GM18499 (cell line): ENCODE measurements around the gene ZNF335.
"Not testable (repeated sequence)": the region's sequence is repeated elsewhere in the genome, so short reads cannot be mapped to it uniquely, and the experiment has no call there.

Experiments used
- ATAC-seq: cut with Tn5 transposase; IDR thresholded peaks from one replicate; pipeline ENCODE4 v1.9.1; 2021; ENCODE audit warnings: moderate number of reproducible peaks; ENCODE audit not compliant: insufficient read depth, unreplicated experiment

Gene ZNF335

DNA sequence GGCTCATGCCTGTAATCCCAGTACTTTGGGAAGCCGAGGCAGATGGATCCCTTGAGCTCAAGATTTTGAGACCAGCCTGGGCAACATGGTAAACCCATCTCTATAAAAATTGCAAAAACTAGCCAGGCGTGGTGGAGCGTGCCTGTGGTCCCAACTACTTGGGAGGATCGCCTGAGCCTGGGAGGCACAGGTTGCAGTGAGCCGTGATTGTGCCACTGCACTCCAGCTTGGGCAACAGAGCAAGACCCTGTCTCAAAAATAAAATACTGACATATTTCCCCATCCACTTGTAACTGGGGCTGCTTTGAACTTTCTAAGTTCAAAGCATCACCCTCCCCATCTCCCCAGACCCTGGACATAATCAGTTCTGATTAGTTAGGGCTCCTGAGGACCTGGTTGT lies 29.5 kb upstream of the ZNF335 start:
- ATAC-seq = no peak

GRCh38 chr20:46000262-46000996 lies 28.4 kb upstream of the ZNF335 start:
- no peak for ATAC-seq

DNA sequence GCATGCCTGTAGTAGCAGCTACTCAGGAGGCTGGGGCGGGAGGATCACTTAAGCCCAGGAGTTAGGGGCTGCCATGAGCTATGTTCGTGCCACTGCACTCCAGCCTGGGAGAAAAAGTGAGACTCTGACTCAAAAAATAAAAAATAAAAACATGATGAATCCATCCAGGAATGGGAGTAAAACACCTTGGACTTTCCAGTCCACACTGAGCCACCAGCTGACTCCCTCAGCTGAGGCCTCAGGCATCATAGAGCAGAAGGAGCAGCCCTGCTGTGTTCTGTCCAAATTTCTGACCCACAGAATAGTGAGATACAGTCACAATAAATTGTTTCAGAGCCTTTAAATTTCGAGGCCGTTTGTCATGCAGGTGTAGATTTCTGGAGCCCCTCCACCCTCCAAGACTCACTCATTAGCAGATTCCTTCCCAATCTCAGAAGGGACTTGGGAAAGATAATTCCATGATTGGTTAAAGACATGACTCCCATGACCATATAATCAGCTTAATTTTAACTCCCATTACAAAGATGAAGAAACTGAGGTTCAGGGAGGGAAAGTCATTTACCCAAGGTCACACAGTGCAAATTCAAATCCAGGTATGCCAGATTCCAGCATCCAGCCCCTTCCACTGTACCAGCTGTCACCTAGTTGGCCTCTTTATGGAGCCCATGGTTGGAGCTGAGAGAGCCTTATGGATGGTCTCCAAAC lies 27.7 kb upstream of the ZNF335 start:
- ATAC-seq = no peak

DNA sequence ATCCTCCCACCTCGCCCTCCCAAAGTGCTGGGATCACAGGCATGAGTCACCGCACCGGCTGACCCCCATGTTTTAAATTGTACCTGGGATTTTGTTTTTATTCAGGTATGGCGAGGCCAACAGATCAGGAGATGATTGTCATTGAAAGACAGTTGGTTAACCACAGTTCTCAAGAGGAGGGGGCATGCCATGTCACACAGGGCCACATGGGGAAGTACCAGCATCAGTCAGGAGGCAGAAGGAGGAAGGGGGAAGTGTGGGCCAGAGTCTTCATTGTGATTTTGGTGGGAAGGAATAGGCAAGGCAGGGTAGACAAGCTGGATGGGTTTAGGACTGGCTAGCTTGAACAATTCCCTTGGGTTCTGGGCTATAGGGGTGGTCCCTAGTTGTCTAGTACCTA lies 26.8 kb upstream of the ZNF335 start:
- ATAC-seq = no peak

DNA sequence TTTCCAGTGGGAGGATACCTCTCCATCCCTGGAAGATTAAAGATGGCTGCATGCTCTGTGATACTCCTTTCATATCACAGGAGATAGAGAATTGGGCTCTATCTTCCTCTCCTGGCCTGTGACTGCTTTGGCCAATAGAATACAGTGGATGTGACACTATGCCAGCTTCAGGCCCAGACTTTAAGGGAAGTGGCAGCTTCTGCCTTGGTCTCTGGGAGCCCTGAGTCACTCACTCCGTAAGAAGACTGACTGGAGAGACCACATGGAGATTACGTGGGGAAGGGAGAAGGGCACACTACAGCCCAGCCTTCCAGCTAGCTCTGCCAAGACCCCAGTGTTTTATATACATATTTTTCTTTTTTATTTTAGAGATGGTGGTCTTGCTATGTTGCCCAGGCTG lies 26.3 kb upstream of the ZNF335 start:
- ATAC-seq = no peak

- ATAC-seq = no peak
Observed at GRCh38 chr20:45997187-45997586, 25.2 kb upstream of the ZNF335 start.

DNA sequence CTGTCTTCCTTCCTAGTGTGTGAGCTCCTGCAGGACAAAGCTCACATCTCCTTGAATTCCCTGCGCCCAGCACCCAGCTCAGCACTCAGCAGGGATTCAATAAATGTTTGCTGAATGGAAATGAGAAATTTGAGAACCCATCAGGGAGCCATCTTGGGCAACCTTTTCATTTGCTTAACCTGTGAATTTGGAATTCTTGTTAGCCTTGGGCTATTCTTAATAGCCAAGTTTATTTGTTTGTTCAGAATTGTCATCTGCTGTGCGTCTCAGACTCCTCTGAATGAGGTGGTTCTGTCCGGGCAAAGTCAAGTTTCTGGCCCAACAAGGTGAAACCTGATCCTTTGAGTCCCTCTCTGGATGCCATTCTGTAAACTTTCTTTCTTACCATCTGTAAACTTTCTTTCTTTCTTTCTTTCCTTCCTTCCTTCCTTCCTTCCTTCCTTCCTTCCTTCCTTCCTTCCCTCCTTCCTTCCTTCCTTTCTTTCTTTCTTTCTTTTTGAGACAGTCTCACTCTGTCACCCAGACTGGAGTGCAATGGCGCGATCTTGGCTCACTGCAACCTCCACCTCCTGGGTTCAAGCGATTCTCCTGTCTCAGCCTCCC lies 23.6 kb upstream of the ZNF335 start:
- ATAC-seq = not testable (repeated sequence)

DNA sequence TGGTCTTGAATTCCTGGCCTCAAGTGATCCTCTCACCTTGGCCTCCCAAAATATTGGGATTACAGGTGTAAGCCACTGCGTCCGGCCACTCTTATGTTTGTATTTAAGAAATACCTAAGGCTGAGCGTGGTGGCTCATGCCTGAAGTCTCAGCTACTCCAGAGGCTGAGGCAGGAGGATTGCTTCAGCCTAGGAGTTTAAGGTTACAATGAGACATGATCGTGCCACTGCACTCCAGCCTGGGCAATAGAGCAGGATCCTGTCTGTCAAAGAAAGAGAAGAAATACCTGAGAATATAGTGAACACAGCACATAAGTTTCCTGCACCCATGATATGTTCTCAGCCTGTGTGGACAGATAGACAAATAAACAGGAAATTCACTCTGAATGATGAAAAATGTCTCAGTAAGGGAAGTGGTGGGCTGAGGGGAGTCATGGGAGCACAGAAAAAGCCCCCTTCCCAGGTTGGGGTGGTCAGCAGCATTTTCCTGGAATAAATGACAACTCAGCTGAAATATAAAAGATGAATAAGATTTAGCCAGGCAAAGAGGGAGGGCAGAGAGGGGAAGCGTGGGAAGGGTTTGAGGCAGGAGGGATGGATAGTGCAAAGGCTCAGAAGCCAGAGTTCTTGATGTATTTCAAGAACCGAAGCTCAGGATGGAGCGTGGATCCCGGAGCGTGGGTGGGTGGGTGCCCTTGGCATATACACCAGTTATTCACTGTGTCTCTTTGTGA lies 22.9 kb upstream of the ZNF335 start:
- ATAC-seq = no peak

- ATAC-seq = no peak
Observed at GRCh38 chr20:45993197-45993951, 21.4 kb upstream of the ZNF335 start.

DNA sequence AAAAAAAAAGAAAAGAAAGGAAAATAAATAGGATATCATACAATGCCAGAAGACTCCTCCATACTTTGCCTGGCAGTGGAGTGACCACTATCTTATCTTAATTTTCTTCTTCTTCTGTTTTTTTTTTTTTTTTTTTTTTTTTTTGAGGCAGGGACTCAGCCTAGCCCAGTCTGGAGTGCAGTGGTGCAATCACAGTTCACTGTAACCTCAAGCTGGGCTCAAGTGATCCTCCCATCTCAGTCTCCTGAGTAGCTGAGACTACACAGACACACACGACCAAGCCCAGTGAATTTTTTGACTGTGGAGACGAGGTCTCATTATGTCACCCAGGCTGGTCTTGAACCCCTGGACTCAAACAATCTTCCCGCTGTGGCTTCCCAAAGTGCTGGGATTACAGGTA lies 19.6 kb upstream of the ZNF335 start:
- ATAC-seq = no peak

- ATAC-seq = not testable (repeated sequence)
Observed at GRCh38 chr20:45988830-45989229, 16.8 kb upstream of the ZNF335 start.

- no peak for ATAC-seq
Observed at GRCh38 chr20:45987108-45987780, 15.2 kb upstream of the ZNF335 start.

DNA sequence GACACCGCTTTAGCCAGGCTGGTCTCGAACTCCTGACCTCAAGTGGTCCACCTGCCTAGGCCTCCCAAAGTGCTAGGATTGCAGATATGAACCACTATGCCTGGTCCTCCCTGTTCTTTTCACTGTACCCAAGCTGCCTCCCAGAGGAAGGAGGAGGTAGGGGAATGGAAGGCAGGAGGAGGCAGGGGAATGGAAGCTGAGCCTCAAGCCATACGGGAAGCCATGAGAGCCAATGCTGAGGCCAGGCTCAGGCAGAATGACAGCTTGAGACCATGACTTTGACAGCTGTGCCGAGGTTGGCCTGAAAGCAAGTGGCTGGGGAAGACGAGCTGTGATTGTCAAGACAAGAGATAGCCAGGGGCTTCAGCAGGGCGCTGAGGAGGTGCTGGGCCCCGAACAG lies 13.6 kb upstream of the ZNF335 start:
- no peak for ATAC-seq

DNA sequence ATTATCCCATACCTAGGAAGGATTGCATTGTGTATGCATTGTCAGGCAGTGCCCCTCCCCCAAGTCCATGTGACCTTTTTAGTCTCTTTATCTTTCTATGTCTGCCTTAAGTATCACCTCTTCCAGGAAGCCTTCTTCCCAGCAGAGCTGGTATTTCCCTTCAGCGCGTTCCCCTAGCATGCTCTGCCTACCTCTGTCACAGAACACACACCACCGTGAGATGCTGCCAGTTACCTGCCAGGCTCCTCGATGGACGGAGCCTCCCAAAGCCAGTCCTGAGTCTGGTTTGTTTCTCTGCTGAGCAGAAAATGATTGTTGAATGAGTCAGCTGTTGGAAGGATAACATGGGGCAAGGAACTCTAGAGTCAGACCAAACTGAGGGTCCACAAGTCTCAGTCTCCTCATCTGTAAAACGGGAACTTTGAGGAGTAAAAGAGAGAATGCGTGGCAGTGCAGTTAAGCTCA lies 11.3 kb upstream of the ZNF335 start:
- no peak for ATAC-seq

DNA sequence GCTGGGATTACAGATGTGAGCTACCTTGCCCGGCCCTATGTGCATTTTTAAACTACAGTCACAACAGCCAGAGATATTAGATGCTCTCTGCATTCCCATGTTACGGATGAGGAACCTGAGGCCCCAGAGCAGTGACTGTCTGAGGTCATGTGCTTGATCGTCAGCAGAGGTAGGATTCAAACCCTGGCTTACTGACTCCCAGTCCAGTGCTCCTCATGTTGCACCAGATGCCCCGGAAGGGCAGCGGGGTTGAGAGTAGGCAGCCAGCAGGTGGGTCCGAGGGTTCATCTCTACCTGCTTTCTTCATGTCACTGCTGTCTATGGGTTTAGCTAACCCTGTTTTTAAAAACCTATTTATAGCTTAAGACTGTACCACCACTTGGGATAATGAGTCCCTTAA lies 9.3 kb upstream of the ZNF335 start:
- ATAC-seq = no peak

DNA sequence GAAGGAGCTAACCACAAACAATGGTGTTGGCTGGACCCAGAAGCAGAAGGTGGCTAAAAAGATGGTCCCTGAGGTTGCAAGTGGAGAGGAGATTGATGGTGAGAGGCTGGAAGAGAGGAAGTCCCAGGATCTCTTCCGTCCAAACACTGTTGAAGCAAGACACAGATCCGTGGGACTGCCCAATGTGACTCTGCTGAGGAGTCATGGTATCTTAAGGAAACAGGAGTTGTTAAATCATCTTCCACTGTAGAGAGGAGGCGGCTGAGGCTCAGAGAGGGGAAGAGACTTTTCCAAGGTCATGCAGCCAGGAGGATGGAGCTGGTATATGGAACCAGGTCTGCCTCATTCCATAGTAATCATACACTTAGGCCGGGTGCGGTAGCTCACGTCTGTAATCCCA lies 4.1 kb upstream of the ZNF335 start:
- ATAC-seq = no peak

GRCh38 chr20:45975686-45976085 lies 3.7 kb upstream of the ZNF335 start:
- no peak for ATAC-seq

DNA sequence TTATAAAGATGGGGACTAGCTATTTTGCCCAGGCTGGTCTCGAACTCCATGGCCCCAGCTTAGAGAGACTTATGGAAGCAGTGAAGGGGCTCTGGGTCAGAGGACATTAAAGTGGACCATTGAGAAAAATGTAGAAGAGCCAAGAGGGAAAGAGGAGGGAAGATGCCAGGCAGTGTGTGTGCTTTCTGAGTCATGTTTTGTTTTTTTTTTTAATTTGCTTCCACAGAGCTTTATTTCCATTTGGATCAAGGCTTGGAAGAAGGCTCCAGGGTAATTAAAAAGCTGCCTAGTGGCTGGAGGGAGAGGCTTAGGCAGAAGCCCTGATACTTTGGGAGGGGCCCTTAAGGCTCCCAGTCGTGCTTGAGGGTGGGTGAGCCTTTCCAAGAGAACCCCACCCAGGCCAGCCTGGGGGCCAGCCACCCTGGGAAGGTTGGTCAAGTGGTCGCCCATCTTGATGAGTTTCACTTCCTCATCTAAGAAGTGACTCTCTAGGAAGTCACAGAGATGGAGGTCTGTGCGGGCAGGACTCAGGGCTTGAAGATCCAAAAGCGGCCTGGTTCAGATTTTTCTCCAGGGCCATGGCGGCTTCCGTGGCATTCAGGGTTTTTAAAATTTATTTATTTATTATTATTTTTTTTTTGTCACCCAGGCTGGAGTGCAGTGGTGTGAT lies 3.0 kb upstream of the ZNF335 start:
- ATAC-seq = no peak
